PFSK-1 (cell line): ENCODE results near the gene SMIM35.

Experiments
- FOXP2 ChIP-seq: optimal IDR thresholded peaks from 2 replicates; pipeline ENCODE3; 2011; ENCODE audit warnings: borderline replicate concordance, control low read depth, inconsistent platforms; ENCODE audit not compliant: insufficient read depth; ENCODE audit errors: extremely low read length, extremely low read depth
- POLR2AphosphoS5 ChIP-seq: IDR thresholded peaks from 2 replicates; pipeline ENCODE4 v1.6.1; 2012; ENCODE audit warnings: low read depth, mild to moderate bottlenecking, control low read depth, low read length, moderate library complexity
- SIN3A ChIP-seq: IDR thresholded peaks from 2 replicates; pipeline ENCODE4 v1.6.1; 2012; ENCODE audit warnings: mild to moderate bottlenecking, low read length, moderate library complexity, borderline replicate concordance; ENCODE audit not compliant: insufficient read depth
- TAF1 ChIP-seq: IDR thresholded peaks from 2 replicates; pipeline ENCODE4 v1.6.1; 2012; ENCODE audit warnings: low read length, control low read depth, borderline replicate concordance; ENCODE audit not compliant: insufficient read depth
- TF ChIP-seq, protein P1 (sequence below), 2 experiments: IDR thresholded peaks; 2 replicates each; pipeline versions ENCODE4 v1.6.1 to v1.8.0; 2011 to 2012; ENCODE audit warnings: low read depth in 2 of 2, low read length in 2 of 2, control low read depth in 1 of 2, inconsistent platforms in 1 of 2, mild to moderate bottlenecking in 1 of 2, moderate library complexity in 1 of 2; ENCODE audit not compliant: insufficient read depth in 1 of 2

Gene SMIM35

DNA sequence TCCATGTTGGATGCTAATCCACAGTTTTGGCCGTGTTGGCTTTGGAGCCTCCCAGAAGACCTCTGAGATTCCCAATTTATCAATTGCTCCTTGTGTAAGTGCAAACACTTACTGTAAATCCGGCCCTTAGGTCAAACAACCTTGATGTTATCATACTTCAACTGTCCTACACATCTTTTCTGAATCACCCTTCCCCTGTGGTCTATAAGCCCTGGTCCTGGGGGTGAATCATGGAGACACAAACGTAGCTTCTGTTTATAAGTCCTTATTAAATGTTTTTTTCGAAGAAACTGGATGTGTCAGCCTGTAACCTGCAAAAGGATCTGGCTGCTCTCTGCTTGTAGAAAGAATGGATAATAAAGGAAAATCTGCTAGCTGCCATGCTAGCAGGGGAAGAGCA is 102.3 kb downstream of the SMIM35 start:
- no peak for TF ChIP-seq FOXP2
- no peak for TF ChIP-seq POLR2AphosphoS5
- TF ChIP-seq TAF1 = no peak
- TF ChIP-seq, protein P1, sequence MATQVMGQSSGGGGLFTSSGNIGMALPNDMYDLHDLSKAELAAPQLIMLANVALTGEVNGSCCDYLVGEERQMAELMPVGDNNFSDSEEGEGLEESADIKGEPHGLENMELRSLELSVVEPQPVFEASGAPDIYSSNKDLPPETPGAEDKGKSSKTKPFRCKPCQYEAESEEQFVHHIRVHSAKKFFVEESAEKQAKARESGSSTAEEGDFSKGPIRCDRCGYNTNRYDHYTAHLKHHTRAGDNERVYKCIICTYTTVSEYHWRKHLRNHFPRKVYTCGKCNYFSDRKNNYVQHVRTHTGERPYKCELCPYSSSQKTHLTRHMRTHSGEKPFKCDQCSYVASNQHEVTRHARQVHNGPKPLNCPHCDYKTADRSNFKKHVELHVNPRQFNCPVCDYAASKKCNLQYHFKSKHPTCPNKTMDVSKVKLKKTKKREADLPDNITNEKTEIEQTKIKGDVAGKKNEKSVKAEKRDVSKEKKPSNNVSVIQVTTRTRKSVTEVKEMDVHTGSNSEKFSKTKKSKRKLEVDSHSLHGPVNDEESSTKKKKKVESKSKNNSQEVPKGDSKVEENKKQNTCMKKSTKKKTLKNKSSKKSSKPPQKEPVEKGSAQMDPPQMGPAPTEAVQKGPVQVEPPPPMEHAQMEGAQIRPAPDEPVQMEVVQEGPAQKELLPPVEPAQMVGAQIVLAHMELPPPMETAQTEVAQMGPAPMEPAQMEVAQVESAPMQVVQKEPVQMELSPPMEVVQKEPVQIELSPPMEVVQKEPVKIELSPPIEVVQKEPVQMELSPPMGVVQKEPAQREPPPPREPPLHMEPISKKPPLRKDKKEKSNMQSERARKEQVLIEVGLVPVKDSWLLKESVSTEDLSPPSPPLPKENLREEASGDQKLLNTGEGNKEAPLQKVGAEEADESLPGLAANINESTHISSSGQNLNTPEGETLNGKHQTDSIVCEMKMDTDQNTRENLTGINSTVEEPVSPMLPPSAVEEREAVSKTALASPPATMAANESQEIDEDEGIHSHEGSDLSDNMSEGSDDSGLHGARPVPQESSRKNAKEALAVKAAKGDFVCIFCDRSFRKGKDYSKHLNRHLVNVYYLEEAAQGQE (IDR thresholded peaks at IDR 0.05; ENCODE audit: insufficient read depth in 1 of 2, low read depth in 2 of 2, low read length in 2 of 2) = no peak
- no peak for TF ChIP-seq SIN3A

DNA sequence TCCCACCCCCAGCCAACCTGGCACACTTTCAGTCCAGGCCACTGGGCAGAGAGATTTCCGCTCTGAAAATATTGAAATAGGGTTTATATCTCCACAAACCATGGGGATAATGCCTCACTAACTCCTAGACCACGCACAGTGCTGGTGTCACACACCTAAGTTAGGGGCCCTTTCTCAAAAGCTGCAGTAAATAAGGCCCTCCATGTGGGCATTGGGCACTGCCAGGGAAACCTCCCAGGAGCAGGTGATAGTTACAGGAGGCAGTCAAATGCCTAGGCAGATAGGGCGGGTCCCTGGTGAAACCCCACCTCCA is 103.6 kb downstream of the SMIM35 start:
- no peak for TF ChIP-seq SIN3A
- no peak for TF ChIP-seq TAF1
- TF ChIP-seq, protein P1 (IDR thresholded peaks at IDR 0.05; ENCODE audit: insufficient read depth in 1 of 2, low read depth in 2 of 2, low read length in 2 of 2) = no peak
- no peak for TF ChIP-seq FOXP2
- TF ChIP-seq POLR2AphosphoS5 = no peak

DNA sequence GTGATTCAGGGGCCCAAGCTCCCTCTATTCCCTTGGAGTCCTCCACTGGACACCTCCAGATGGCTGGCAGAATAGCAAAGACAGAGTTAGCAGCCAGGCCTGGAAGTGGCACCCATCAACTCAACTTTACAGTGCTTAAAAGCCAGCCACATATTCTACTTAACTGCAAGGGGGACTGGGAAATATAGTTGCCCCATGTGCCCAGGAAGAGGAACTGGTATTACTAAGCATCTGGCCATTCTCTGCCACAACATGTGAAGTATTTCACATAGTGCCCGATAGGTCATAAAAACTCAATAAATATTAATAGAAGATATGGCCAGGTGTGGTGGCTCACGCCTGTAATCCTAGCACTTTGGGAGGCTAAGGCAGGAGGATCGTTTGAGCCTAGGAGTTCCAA is 106.0 kb downstream of the SMIM35 start:
- no peak for TF ChIP-seq SIN3A
- no peak for TF ChIP-seq FOXP2
- TF ChIP-seq POLR2AphosphoS5 = no peak
- TF ChIP-seq TAF1 = no peak
- TF ChIP-seq, protein P1 (IDR thresholded peaks at IDR 0.05; ENCODE audit: insufficient read depth in 1 of 2, low read depth in 2 of 2, low read length in 2 of 2) = no peak

DNA sequence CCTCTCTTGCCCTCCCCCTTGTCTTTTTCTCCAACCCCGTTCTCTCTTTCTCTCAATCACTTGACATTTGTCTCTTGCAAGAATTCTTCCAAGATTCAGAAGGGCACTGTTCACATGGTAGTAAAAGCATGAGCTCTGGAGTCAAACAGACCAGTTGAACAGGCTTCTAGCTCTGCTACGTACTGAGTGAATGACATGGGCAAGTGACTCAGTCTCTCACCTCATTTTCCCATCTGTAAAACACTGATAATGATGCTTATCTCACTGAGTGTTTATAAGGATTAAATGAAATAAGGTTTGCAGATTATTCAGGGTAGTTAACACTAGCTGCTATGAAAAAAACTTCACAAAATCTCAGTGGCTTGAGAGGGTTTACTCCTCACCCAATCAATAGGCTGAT is 106.5 kb downstream of the SMIM35 start:
- no peak for TF ChIP-seq SIN3A
- TF ChIP-seq POLR2AphosphoS5 = no peak
- TF ChIP-seq, protein P1 (IDR thresholded peaks at IDR 0.05; ENCODE audit: insufficient read depth in 1 of 2, low read depth in 2 of 2, low read length in 2 of 2) = no peak
- no peak for TF ChIP-seq FOXP2
- TF ChIP-seq TAF1 = no peak

DNA sequence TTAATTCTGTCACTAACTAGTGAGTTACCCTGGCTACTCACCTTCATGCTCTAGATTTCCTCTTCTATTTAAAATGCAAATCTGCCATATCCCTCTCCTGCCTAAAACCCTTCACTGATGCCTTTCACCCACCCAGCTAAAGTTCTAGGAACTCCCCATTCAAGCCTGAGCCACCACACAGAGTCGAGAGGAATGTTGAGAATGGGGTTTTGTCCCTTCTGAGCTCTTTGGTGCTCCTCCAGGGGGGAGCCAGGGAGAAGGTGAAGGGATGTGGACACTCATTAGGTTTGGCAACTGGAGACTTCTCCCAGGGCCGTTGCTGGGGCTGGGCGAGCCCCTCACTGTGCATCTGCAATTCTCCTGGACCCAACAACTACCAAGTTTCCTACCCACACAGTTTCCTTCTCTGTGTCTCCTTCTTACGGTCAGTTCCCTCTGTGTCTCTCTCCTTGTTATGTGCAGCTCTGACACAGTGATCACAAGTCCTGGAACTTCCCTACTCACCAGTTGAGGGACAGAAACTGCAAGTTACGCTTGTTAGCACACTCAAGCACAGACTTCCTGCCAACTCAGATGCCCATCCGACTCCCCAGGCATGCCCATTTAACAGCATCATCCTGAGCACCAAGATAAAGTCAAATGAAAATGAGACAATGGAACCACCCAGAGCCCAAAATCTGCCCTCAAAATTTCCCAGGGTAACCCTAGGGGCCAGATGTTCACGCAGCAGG is 107.1 kb downstream of the SMIM35 start:
- TF ChIP-seq POLR2AphosphoS5 (no peak), SIN3A (no peak)
